SK-N-SH treated with all-trans-retinoic acid at 6 μM for 48 hours (cell line): ENCODE data around the gene CRADD.

Source experiments
- ATAC-seq: fragments of 200-7000 bp; cut with Tn5 transposase; 3 replicates; pipeline ENCODE4 v1.9.1; 2020; ENCODE audit warnings: mild to moderate bottlenecking, moderate library complexity
- ARNTL ChIP-seq: fragments of 450-650 bp; formaldehyde crosslinking; IDR thresholded peaks from 2 replicates; pipeline ENCODE4 v1.5.0; 2020; ENCODE audit warnings: low read depth, mild to moderate bottlenecking, moderate library complexity, borderline replicate concordance
- BACH2 ChIP-seq: fragments of 250-450 bp; sonication (Bioruptor Pico); IDR thresholded peaks from 2 replicates; pipeline ENCODE4 v1.9.0; 2021; ENCODE audit warnings: mild to moderate bottlenecking, borderline replicate concordance
- CSDC2 ChIP-seq: fragments of 250-450 bp; sonication (Bioruptor Pico); IDR thresholded peaks from 2 replicates; pipeline ENCODE4 v1.5.0; 2020; ENCODE audit warnings: mild to moderate bottlenecking, moderate library complexity
- ESRRG ChIP-seq: fragments of 250-450 bp; sonication (Bioruptor Pico); IDR thresholded peaks from 2 replicates; pipeline ENCODE4 v1.6.1; 2021; ENCODE audit warnings: mild to moderate bottlenecking
- GLIS3 ChIP-seq: fragments of 250-450 bp; sonication (Bioruptor Pico); IDR thresholded peaks from 2 replicates; pipeline ENCODE4 v1.5.0; 2020; ENCODE audit warnings: mild to moderate bottlenecking, moderate library complexity
- ISL1 ChIP-seq: fragments of 250-450 bp; sonication (Bioruptor Pico); IDR thresholded peaks from 2 replicates; pipeline ENCODE4 v2.1.2; 2022; ENCODE audit warnings: mild to moderate bottlenecking, moderate library complexity
- OSR1 ChIP-seq: fragments of 250-450 bp; sonication (Bioruptor Pico); IDR thresholded peaks from 2 replicates; pipeline ENCODE4 v1.8.0; 2022; ENCODE audit warnings: moderate library complexity, mild to moderate bottlenecking, inconsistent platforms
- RARB ChIP-seq: fragments of 250-450 bp; sonication (Bioruptor Pico); IDR thresholded peaks from 2 replicates; pipeline ENCODE4 v1.8.0; 2021; ENCODE audit warnings: mild to moderate bottlenecking, moderate library complexity
- SNAI2 ChIP-seq: fragments of 250-450 bp; sonication (Bioruptor Pico); IDR thresholded peaks from 2 replicates; pipeline ENCODE4 v1.5.0; 2020; ENCODE audit warnings: mild to moderate bottlenecking, moderate library complexity
- TOX ChIP-seq: fragments of 250-450 bp; sonication (Bioruptor Pico); IDR thresholded peaks from 2 replicates; pipeline ENCODE4 v1.8.0; 2021; ENCODE audit warnings: mild to moderate bottlenecking, moderate library complexity, borderline replicate concordance
- ZC3H10 ChIP-seq: fragments of 250-450 bp; sonication (Bioruptor Pico); IDR thresholded peaks from 2 replicates; pipeline ENCODE4 v1.5.1; 2021; ENCODE audit warnings: mild to moderate bottlenecking, moderate library complexity
- ZFP3 ChIP-seq: fragments of 250-450 bp; sonication (Bioruptor Pico); IDR thresholded peaks from 2 replicates; pipeline ENCODE4 v1.5.0; 2020; ENCODE audit warnings: mild to moderate bottlenecking, moderate library complexity
- ZFP30 ChIP-seq: fragments of 450-650 bp; formaldehyde crosslinking; IDR thresholded peaks from 2 replicates; pipeline ENCODE4 v1.5.0; 2022; ENCODE audit warnings: mild to moderate bottlenecking, moderate library complexity
- ZNF565 ChIP-seq: fragments of 450-650 bp; formaldehyde crosslinking; conservative IDR thresholded peaks from 2 replicates; pipeline ENCODE4 v1.5.0; 2020; ENCODE audit warnings: low read depth, mild to moderate bottlenecking, moderate library complexity
- ZNF70 ChIP-seq: fragments of 450-650 bp; formaldehyde crosslinking; IDR thresholded peaks from 2 replicates; pipeline ENCODE4 v1.5.0; 2020; ENCODE audit warnings: mild to moderate bottlenecking, moderate library complexity
- ZNF8 ChIP-seq: fragments of 450-650 bp; formaldehyde crosslinking; IDR thresholded peaks from 2 replicates; pipeline ENCODE4 v1.5.0; 2020; ENCODE audit warnings: mild to moderate bottlenecking, moderate library complexity
- TF ChIP-seq, protein P1 (sequence below): fragments of 250-450 bp; sonication (Bioruptor Pico); IDR thresholded peaks from 2 replicates; pipeline ENCODE4 v1.5.1; 2021; ENCODE audit warnings: mild to moderate bottlenecking, moderate library complexity
- TF ChIP-seq, protein P2 (sequence below): fragments of 250-450 bp; sonication (Bioruptor Pico); IDR thresholded peaks from 2 replicates; pipeline ENCODE4 v1.5.0; 2020; ENCODE audit warnings: mild to moderate bottlenecking, moderate library complexity
- TF ChIP-seq, protein P3 (sequence below): fragments of 250-450 bp; sonication (Bioruptor Pico); IDR thresholded peaks from 2 replicates; pipeline ENCODE4 v1.8.0; 2020; ENCODE audit warnings: mild to moderate bottlenecking, moderate library complexity, borderline replicate concordance

CRADD gene

DNA sequence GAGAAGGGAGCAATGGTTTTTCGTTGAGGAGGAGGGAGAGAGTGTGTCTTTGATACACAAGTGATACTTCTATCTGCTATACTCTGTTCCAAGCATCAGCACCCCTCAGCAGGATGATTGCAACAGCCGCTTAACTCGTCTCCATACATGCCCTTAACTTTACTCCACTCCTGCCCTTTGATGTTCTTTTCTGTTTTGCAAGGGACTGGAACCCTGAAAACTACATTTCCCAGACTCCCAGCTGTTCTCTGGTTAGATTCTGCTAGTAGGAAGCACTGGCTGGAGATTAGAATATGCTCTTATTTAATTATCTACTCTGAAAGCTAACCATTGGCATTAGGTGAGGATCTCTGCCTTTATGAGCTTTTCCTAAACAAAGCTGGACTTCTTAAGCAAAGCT is 23.5 kb upstream of the CRADD start:
- ATAC-seq: no peak

DNA sequence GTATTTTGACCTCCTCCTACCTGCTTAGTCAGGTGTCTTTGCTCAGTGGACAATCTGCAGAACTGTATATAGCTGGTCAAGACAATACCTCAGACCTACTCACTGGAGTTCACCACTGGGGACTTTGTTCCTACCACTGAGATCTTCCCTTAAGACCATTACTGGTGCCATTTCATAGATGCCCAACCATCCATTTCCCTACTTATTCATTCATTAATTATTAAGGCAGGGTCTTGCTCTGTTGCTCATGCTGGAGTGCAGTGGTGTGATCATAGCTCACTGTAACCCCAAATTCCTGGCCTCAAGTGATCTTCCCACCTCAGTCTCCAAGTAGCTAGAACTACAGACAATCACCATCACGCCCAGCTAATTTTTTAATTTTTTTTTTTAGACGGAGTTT is 22.8 kb upstream of the CRADD start:
- no peak for ATAC-seq
- TF ChIP-seq ZNF70 (CRISPR knock-in tag): no peak
- TF ChIP-seq, all 23 proteins: peak for 0

More for the DNA sequence above, 23.5 kb upstream of the CRADD start:
- no peak for TF ChIP-seq GLIS3
- TF ChIP-seq BACH2: no peak
- no peak for TF ChIP-seq ISL1
- TF ChIP-seq ZFP3: no peak
- no peak for TF ChIP-seq ESRRG (CRISPR knock-in tag)
- TF ChIP-seq ARNTL (CRISPR knock-in tag): no peak
- TF ChIP-seq SNAI2 (CRISPR knock-in tag): no peak
- no peak for TF ChIP-seq OSR1 (CRISPR knock-in tag)
- no peak for TF ChIP-seq TOX
- TF ChIP-seq, protein P1, sequence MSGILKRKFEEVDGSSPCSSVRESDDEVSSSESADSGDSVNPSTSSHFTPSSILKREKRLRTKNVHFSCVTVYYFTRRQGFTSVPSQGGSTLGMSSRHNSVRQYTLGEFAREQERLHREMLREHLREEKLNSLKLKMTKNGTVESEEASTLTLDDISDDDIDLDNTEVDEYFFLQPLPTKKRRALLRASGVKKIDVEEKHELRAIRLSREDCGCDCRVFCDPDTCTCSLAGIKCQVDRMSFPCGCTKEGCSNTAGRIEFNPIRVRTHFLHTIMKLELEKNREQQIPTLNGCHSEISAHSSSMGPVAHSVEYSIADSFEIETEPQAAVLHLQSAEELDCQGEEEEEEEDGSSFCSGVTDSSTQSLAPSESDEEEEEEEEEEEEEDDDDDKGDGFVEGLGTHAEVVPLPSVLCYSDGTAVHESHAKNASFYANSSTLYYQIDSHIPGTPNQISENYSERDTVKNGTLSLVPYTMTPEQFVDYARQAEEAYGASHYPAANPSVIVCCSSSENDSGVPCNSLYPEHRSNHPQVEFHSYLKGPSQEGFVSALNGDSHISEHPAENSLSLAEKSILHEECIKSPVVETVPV (CRISPR knock-in tag): no peak

DNA sequence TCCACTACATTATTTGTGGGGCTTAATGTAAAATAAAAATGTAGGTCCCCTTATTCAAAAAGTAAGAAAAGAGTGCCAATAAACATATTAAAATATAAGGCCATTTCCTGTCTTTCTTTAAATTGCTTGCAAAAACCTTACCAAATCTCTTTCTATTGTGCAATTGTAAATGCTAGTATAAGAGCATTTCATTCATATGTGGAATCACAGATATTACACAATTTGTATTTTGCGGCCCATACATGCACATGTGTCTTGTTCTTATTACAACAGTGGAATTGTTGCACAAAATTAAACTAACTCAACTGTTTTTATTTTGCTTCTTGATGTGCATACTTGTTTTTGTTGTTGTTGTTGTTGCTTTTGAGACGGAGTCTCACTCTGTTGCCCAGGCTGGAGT is 20.1 kb upstream of the CRADD start:
- ATAC-seq: no peak
- TF ChIP-seq CSDC2 (CRISPR knock-in tag): no peak
- no peak for TF ChIP-seq SNAI2 (CRISPR knock-in tag)
- no peak for TF ChIP-seq ZC3H10
- no peak for TF ChIP-seq ZFP30 (CRISPR knock-in tag)
- TF ChIP-seq, protein P2, sequence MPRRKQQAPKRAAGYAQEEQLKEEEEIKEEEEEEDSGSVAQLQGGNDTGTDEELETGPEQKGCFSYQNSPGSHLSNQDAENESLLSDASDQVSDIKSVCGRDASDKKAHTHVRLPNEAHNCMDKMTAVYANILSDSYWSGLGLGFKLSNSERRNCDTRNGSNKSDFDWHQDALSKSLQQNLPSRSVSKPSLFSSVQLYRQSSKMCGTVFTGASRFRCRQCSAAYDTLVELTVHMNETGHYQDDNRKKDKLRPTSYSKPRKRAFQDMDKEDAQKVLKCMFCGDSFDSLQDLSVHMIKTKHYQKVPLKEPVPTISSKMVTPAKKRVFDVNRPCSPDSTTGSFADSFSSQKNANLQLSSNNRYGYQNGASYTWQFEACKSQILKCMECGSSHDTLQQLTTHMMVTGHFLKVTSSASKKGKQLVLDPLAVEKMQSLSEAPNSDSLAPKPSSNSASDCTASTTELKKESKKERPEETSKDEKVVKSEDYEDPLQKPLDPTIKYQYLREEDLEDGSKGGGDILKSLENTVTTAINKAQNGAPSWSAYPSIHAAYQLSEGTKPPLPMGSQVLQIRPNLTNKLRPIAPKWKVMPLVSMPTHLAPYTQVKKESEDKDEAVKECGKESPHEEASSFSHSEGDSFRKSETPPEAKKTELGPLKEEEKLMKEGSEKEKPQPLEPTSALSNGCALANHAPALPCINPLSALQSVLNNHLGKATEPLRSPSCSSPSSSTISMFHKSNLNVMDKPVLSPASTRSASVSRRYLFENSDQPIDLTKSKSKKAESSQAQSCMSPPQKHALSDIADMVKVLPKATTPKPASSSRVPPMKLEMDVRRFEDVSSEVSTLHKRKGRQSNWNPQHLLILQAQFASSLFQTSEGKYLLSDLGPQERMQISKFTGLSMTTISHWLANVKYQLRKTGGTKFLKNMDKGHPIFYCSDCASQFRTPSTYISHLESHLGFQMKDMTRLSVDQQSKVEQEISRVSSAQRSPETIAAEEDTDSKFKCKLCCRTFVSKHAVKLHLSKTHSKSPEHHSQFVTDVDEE (CRISPR knock-in tag): no peak
- TF ChIP-seq ZNF565 (CRISPR knock-in tag): no peak
- no peak for TF ChIP-seq RARB (CRISPR knock-in tag)
- TF ChIP-seq TOX: no peak
- TF ChIP-seq, protein P3, sequence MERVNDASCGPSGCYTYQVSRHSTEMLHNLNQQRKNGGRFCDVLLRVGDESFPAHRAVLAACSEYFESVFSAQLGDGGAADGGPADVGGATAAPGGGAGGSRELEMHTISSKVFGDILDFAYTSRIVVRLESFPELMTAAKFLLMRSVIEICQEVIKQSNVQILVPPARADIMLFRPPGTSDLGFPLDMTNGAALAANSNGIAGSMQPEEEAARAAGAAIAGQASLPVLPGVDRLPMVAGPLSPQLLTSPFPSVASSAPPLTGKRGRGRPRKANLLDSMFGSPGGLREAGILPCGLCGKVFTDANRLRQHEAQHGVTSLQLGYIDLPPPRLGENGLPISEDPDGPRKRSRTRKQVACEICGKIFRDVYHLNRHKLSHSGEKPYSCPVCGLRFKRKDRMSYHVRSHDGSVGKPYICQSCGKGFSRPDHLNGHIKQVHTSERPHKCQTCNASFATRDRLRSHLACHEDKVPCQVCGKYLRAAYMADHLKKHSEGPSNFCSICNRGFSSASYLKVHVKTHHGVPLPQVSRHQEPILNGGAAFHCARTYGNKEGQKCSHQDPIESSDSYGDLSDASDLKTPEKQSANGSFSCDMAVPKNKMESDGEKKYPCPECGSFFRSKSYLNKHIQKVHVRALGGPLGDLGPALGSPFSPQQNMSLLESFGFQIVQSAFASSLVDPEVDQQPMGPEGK (CRISPR knock-in tag): no peak
- no peak for TF ChIP-seq ZNF8 (CRISPR knock-in tag)
- TF ChIP-seq ZNF70 (CRISPR knock-in tag): no peak

DNA sequence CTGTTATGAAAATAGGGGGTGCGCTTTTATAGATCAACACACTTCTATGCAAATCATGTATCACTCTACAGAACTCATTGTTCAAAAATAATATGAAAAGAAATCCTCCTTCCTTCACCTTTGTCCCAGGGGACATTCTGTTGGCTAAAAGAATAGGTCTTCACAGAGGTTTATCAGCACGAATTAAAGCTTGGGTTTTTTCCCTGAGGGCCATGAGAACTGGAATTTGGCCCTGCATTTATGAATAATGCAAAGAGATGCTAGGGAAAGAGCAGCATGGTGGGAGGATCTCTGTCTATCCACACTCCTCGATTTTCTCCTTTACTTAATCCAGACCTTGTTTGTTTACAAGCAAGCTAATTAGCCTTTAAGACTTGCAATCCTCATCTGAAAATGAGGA is 16.2 kb upstream of the CRADD start:
- ATAC-seq: no peak
- TF ChIP-seq ZNF565 (CRISPR knock-in tag) (no peak), RARB (CRISPR knock-in tag) (no peak), CSDC2 (CRISPR knock-in tag) (no peak), SNAI2 (CRISPR knock-in tag) (no peak), OSR1 (CRISPR knock-in tag) (no peak), ISL1 (no peak)

DNA sequence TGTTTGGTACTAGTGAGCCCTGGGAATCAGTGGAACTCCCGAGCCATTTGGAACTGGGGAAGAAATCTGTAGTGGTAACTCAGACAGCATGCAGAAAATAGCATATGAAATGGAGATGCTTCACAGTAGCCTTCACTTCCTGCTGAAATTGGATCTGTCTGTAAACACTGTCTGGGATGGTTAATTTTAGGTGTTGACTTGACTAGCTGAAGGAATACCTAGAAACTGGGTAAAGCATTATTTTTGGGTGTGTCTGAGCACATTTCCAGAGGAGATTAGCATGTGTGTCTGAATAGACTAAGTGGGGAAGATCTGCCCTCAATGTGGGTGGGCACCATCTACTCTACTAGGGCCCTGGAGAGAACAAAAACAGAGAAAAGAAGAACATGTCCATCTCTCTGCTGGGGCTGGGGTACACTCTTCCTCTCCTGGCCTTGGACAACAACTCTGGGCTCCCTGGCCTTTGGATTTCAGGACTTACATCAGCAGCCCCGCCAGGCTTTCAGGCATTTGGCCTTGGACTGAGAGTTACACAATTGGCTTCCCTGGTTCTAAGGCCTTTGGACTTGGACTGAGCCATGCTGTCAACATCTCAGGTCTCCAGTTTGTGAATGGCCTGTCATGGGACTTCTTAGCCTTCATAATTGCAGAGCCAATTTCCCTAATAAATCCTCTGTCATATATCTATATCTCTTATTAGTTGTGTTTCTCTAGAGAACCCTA is 14.0 kb upstream of the CRADD start:
- ATAC-seq: peak; percentile 53
- TF ChIP-seq RARB (CRISPR knock-in tag) (no peak), GLIS3 (no peak), ESRRG (CRISPR knock-in tag) (no peak), ZNF8 (CRISPR knock-in tag) (no peak), OSR1 (CRISPR knock-in tag) (no peak), ISL1 (no peak), BACH2 (no peak), ZC3H10 (no peak)
- TF ChIP-seq, protein P3 (CRISPR knock-in tag): no peak
- TF ChIP-seq, protein P1 (CRISPR knock-in tag): no peak
- TF ChIP-seq, protein P2 (CRISPR knock-in tag): no peak
